CD4-positive, alpha-beta memory T cell (primary cell): Measurements from ENCODE around the gene KDM2A. TPM values are rescaled to one million over a fixed set of nuclear protein-coding genes. Genes with fewer than 3 reads are reported as not detected.

Experiments
- CTCF ChIA-PET: fragments of 350-600 bp; sonication (Branson Sonifier 250); formaldehyde crosslinking; loops from one replicate; lab custom pipeline; 2021; ENCODE audit warnings: inconsistent platforms; ENCODE audit not compliant: partially characterized antibody; lab: Charles Lee
- POLR2A ChIA-PET: fragments of 350-600 bp; sonication (Branson Sonifier 250); formaldehyde crosslinking; loops from one replicate; lab custom pipeline; 2021; ENCODE audit not compliant: partially characterized antibody; lab: Charles Lee
- DNase-seq, 5 donors: peaks; one replicate each; pipeline versions ENCODE4 v3.0.0 to v3.0.0-alpha.2; 2020 to 2022; ENCODE audit warnings: mixed read lengths in 1 of 5
- H3K27ac ChIP-seq: one replicate; pipeline ENCODE4 v1.7.0; 2013; ENCODE audit warnings: low read depth, low read length
- H3K27me3 ChIP-seq: 2 replicates; pipeline ENCODE4 v1.7.0; 2013; ENCODE audit warnings: mild to moderate bottlenecking, low read length, moderate library complexity; ENCODE audit not compliant: insufficient read depth
- H3K36me3 ChIP-seq: 2 replicates; pipeline ENCODE4 v1.7.0; 2013; ENCODE audit warnings: mild to moderate bottlenecking, low read length, moderate library complexity; ENCODE audit not compliant: insufficient read depth
- H3K4me1 ChIP-seq: 2 replicates; pipeline ENCODE4 v1.7.0; 2013; ENCODE audit warnings: mild to moderate bottlenecking, low read length, moderate library complexity; ENCODE audit not compliant: insufficient read depth
- H3K4me3 ChIP-seq, 2 donors: one replicate each; pipeline ENCODE4 v1.7.0; 2013; ENCODE audit warnings: low read length in 2 of 2, mild to moderate bottlenecking in 1 of 2
- H3K9me3 ChIP-seq, 2 donors: one replicate each; pipeline ENCODE4 v1.7.0; 2013; ENCODE audit warnings: low read length in 2 of 2, control low read depth in 1 of 2; ENCODE audit not compliant: control insufficient read depth in 1 of 2
- H3K27ac Mint-ChIP-seq, 7 donors: one replicate each; pipeline ENCODE4 v1.8.0; 2020 to 2021; ENCODE audit warnings: mixed read lengths in 7 of 7, mild to moderate bottlenecking in 6 of 7, inconsistent platforms in 3 of 7, moderate library complexity in 3 of 7
- H3K27me3 Mint-ChIP-seq, 2 donors: one replicate each; pipeline ENCODE4 v1.8.0; 2020 to 2021; ENCODE audit warnings: mixed read lengths in 2 of 2
- H3K36me3 Mint-ChIP-seq, 2 donors: one replicate each; pipeline ENCODE4 v1.8.0; 2020 to 2021; ENCODE audit warnings: mixed read lengths in 2 of 2, inconsistent platforms in 1 of 2, mild to moderate bottlenecking in 1 of 2
- H3K4me1 Mint-ChIP-seq, 4 donors: one replicate each; pipeline ENCODE4 v1.8.0; 2020 to 2021; ENCODE audit warnings: mixed read lengths in 4 of 4, mild to moderate bottlenecking in 1 of 4
- H3K4me3 Mint-ChIP-seq, 8 donors: one replicate each; pipeline ENCODE4 v1.8.0; 2020 to 2021; ENCODE audit warnings: mixed read lengths in 8 of 8, mild to moderate bottlenecking in 7 of 8, moderate library complexity in 6 of 8, inconsistent platforms in 3 of 8
- H3K9me3 Mint-ChIP-seq, 8 donors: one replicate each; pipeline ENCODE4 v1.8.0; 2020 to 2021; ENCODE audit warnings: mixed read lengths in 8 of 8, mild to moderate bottlenecking in 5 of 8, inconsistent platforms in 3 of 8, moderate library complexity in 1 of 8
- intact Hi-C: fragments of 100-400 bp; cut with micrococcal nuclease; formaldehyde crosslinking; loops from one replicate; pipeline ENCODE4 v1.15.1; 2023
- polyA plus RNA-seq, 2 donors: library from polyadenylated mRNA; unstranded; fragments of 300-500 nt; fragmentation: Illumina TruSeq; gene quantifications; one replicate each; pipeline ENCODE4 v1.2.3, GENCODE V29; 2021
- total RNA-seq, 2 experiments: library from RNA; stranded (reverse); gene quantifications; one replicate each; pipeline ENCODE4 v1.2.3, GENCODE V29; 2021

Gene KDM2A
- total and polyA plus RNA-seq, 4 experiments from 2014 or later: 14.0 to 200 (median 105) TPM

GRCh38 chr11:67261946-67262681 is 143.1 kb downstream of the KDM2A start:
- Mint-ChIP-seq H3K36me3 (peaks cover under 1 to 16% of the 10 kb centered on the region in 2 donors), H3K9me3 (peaks cover 0 to 2% (median 0%) of the 10 kb centered on the region in 8 donors), H3K27ac (peak overlapping the region in 5 of 7 donors; percentile 36 to 94 (median 73)), H3K27me3 (peaks cover 0 to 5% of the 10 kb centered on the region in 2 donors), H3K4me3 (peak overlapping the region; percentile 60 to 85 (median 73)), H3K4me1 (peaks cover 25 to 61% (median 31%) of the 10 kb centered on the region in 4 donors)
- DNase-seq: peak in 1 of 5 donors; percentile 39
- ChIA-PET CTCF (interaction anchor here (0.6 to 4.8 kb wide), 35 partner anchors 8 to 206 kb away, joined by 3 to 155 read pairs (median 5); partner anchors contain the start of genes ANKRD13D, CLCF1, POLD4 and SSH3), POLR2A (interaction anchor here (0.6 to 13.0 kb wide), 13 partner anchors 9 to 90 kb away, joined by 3 to 358 read pairs (median 5); partner anchors contain the start of genes ANKRD13D and SSH3)
- H3K36me3 ChIP-seq: no peaks in the 10 kb centered on the region
- H3K27ac ChIP-seq: no peak overlapping the region
- intact Hi-C loops: loop anchor here (1.0 to 2.0 kb wide), 4 partner anchors 21 to 124 kb away; no protein-coding TSS in a partner anchor
- no peak overlapping the region for H3K4me3 ChIP-seq
- H3K27me3 ChIP-seq: no peaks in the 10 kb centered on the region
- H3K9me3 ChIP-seq: no peaks in the 10 kb centered on the region
- peaks cover 27% of the 10 kb centered on the region for H3K4me1 ChIP-seq

- Mint-ChIP-seq H3K36me3 (peaks cover 9 to 21% of the 10 kb centered on the region in 2 donors), H3K27ac (peak overlapping the region; percentile 42 to 94 (median 76)), H3K4me3 (peak overlapping the region; percentile 60 to 85 (median 73)), H3K27me3 (peaks cover 0 to 5% of the 10 kb centered on the region in 2 donors), H3K9me3 (peaks cover 0 to 2% (median 0%) of the 10 kb centered on the region in 8 donors), H3K4me1 (peaks cover 27 to 69% (median 36%) of the 10 kb centered on the region in 4 donors)
- H3K9me3 ChIP-seq: no peaks in the 10 kb centered on the region
- intact Hi-C loops: loop anchor here (1.0 to 2.0 kb wide), 3 partner anchors 22 to 119 kb away; no protein-coding TSS in a partner anchor
- no peak overlapping the region for H3K4me3 ChIP-seq
- H3K4me1 ChIP-seq: peaks cover 33% of the 10 kb centered on the region
- ChIA-PET CTCF (interaction anchor here (0.6 to 4.8 kb wide), 33 partner anchors 8 to 205 kb away, joined by 3 to 155 read pairs (median 4); partner anchors contain the start of genes ANKRD13D, CLCF1 and POLD4), POLR2A (interaction anchor here (0.6 to 13.0 kb wide), 12 partner anchors 8 to 89 kb away, joined by 3 to 358 read pairs (median 8); partner anchors contain the start of genes ANKRD13D and SSH3)
- H3K27ac ChIP-seq: no peak overlapping the region
- H3K36me3 ChIP-seq: no peaks in the 10 kb centered on the region
- H3K27me3 ChIP-seq: no peaks in the 10 kb centered on the region
- DNase-seq: peak; percentile 63 to 71 (median 67)
Observed at GRCh38 chr11:67262731-67263675, 143.9 kb downstream of the KDM2A start.

GRCh38 chr11:67264260-67264659 is 145.2 kb downstream of the KDM2A start:
- peaks cover 0 to 2% (median 0%) of the 10 kb centered on the region in 8 donors for H3K9me3 Mint-ChIP-seq
- ChIA-PET CTCF (interaction anchor here (1.4 to 4.8 kb wide), 6 partner anchors 10 to 81 kb away, joined by 4 to 155 read pairs (median 15); no protein-coding TSS in a partner anchor), POLR2A (interaction anchor here (3.4 to 17.3 kb wide), 4 partner anchors 22 to 51 kb away, joined by 23 to 1163 read pairs (median 201); partner anchors contain the start of genes ANKRD13D and SSH3)
- peak overlapping the region in 7 of 8 donors; percentile 39 to 82 (median 67) for H3K4me3 Mint-ChIP-seq
- intact Hi-C loops: no loop called here
- no peaks in the 10 kb centered on the region for H3K9me3 ChIP-seq
- no peak overlapping the region for H3K4me3 ChIP-seq
- no peaks in the 10 kb centered on the region for H3K27me3 ChIP-seq
- peaks cover 30 to 77% (median 41%) of the 10 kb centered on the region in 4 donors for H3K4me1 Mint-ChIP-seq
- H3K36me3 ChIP-seq: peaks cover 8% of the 10 kb centered on the region
- peaks cover 17 to 23% of the 10 kb centered on the region in 2 donors for H3K36me3 Mint-ChIP-seq
- no peak overlapping the region for H3K27ac ChIP-seq
- DNase-seq: no peak
- peaks cover 0 to 5% of the 10 kb centered on the region in 2 donors for H3K27me3 Mint-ChIP-seq
- H3K27ac Mint-ChIP-seq: peak overlapping the region in 6 of 7 donors; percentile 25 to 94 (median 81)
- H3K4me1 ChIP-seq: peaks cover 45% of the 10 kb centered on the region

GRCh38 chr11:67264877-67265632 is 146.0 kb downstream of the KDM2A start:
- peaks cover 29 to 80% (median 44%) of the 10 kb centered on the region in 4 donors for H3K4me1 Mint-ChIP-seq
- peaks cover 12% of the 10 kb centered on the region for H3K36me3 ChIP-seq
- peaks cover 53% of the 10 kb centered on the region for H3K4me1 ChIP-seq
- H3K27ac Mint-ChIP-seq: peak overlapping the region; percentile 73 to 94 (median 80)
- intact Hi-C loops: loop anchor here (5.0 kb wide), 1 partner anchor 107 kb away; the partner anchor contains the start of gene CLCF1
- peak in 1 of 5 donors; percentile 41 for DNase-seq
- H3K9me3 ChIP-seq: no peaks in the 10 kb centered on the region
- H3K27me3 Mint-ChIP-seq: peaks cover 0 to 5% of the 10 kb centered on the region in 2 donors
- no peaks in the 10 kb centered on the region for H3K27me3 ChIP-seq
- CTCF ChIA-PET: interaction anchor here (0.9 to 4.8 kb wide), 6 partner anchors 24 to 86 kb away, joined by 3 to 155 read pairs (median 4); partner anchors contain the start of gene ANKRD13D
- no peak overlapping the region for H3K27ac ChIP-seq
- no peak overlapping the region for H3K4me3 ChIP-seq
- H3K4me3 Mint-ChIP-seq: peak overlapping the region; percentile 54 to 86 (median 80)
- peaks cover 19 to 28% of the 10 kb centered on the region in 2 donors for H3K36me3 Mint-ChIP-seq
- no peaks in the 10 kb centered on the region for H3K9me3 Mint-ChIP-seq
- POLR2A ChIA-PET: interaction anchor here (0.9 to 17.3 kb wide), 5 partner anchors 11 to 88 kb away, joined by 3 to 1163 read pairs (median 23); partner anchors contain the start of genes ANKRD13D and SSH3

GRCh38 chr11:67265633-67266448 is 146.8 kb downstream of the KDM2A start:
- CTCF ChIA-PET: interaction anchor here (0.9 to 7.1 kb wide), 7 partner anchors 24 to 85 kb away, joined by 3 to 155 read pairs (median 4); partner anchors contain the start of gene ANKRD13D
- intact Hi-C loops: loop anchor here (1.0 to 5.0 kb wide), 3 partner anchors 51 to 106 kb away; partner anchors contain the start of genes CLCF1 and POLD4
- Mint-ChIP-seq H3K4me3 (peak overlapping the region; percentile 77 to 86 (median 80)), H3K36me3 (peaks cover 27 to 36% of the 10 kb centered on the region in 2 donors), H3K9me3 (no peaks in the 10 kb centered on the region), H3K27ac (peak overlapping the region; percentile 79 to 94 (median 87)), H3K4me1 (peaks cover 34 to 82% (median 50%) of the 10 kb centered on the region in 4 donors), H3K27me3 (peaks cover 0 to 5% of the 10 kb centered on the region in 2 donors)
- peak overlapping the region in 1 of 2 donors; percentile 23 for H3K4me3 ChIP-seq
- peak overlapping the region; percentile 63 for H3K27ac ChIP-seq
- peaks cover 61% of the 10 kb centered on the region for H3K4me1 ChIP-seq
- POLR2A ChIA-PET: interaction anchor here (0.9 to 17.3 kb wide), 11 partner anchors 11 to 88 kb away, joined by 3 to 1163 read pairs (median 22); partner anchors contain the start of genes ANKRD13D, POLD4 and SSH3
- peaks cover 12% of the 10 kb centered on the region for H3K36me3 ChIP-seq
- peak; percentile 61 to 85 (median 77) for DNase-seq
- H3K27me3 ChIP-seq: no peaks in the 10 kb centered on the region
- no peaks in the 10 kb centered on the region for H3K9me3 ChIP-seq
